GM12873 (cell line): Measurements from ENCODE around the gene BBX.

Source experiments
- TF ChIP-seq, protein P1 (sequence below): IDR thresholded peaks from 2 replicates; pipeline ENCODE4 v1.5.1; 2012; ENCODE audit warnings: low read depth, mild to moderate bottlenecking, moderate library complexity, low read length, control low read depth; ENCODE audit not compliant: insufficient read depth; ENCODE audit errors: missing control alignments

BBX gene

DNA sequence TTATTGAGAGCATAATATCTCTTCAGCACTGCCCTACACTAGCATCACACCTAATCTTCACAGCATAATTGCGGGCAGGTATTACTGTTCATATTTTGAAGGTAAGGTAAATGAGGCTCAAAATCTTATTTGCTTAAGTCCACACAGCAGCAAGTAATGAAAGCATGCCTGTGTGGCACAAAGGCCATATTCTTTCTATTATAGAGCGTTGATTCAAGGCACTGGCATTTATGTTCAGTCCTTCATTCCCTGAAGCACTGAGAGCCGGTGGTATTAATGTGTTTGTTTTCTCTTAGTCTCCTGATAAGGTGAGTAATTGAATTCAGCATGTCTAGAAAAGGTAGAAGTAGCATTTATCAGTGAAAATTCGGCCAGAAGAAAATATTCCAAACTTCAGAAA, 231.2 kb downstream of the BBX start:
- TF ChIP-seq, protein P1, sequence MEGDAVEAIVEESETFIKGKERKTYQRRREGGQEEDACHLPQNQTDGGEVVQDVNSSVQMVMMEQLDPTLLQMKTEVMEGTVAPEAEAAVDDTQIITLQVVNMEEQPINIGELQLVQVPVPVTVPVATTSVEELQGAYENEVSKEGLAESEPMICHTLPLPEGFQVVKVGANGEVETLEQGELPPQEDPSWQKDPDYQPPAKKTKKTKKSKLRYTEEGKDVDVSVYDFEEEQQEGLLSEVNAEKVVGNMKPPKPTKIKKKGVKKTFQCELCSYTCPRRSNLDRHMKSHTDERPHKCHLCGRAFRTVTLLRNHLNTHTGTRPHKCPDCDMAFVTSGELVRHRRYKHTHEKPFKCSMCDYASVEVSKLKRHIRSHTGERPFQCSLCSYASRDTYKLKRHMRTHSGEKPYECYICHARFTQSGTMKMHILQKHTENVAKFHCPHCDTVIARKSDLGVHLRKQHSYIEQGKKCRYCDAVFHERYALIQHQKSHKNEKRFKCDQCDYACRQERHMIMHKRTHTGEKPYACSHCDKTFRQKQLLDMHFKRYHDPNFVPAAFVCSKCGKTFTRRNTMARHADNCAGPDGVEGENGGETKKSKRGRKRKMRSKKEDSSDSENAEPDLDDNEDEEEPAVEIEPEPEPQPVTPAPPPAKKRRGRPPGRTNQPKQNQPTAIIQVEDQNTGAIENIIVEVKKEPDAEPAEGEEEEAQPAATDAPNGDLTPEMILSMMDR = no peak

DNA sequence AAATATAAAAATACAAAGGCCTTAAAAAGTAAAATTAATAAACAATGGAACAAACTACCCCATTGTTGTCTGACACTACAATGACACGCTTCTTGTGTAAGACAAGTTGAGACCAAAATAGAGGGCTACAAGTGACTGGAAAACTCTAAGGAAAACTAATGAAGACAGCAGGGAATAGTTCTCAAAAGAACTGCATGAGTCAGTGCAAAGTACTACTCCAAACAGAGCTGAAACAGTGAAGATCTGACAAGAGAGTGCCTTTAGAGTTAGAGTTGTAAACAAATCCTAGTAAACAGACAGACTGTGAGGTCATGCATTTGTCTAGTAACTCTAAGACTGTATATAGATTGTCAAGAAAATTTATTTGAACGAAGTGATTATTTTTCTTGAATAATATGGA, 233.9 kb downstream of the BBX start:
- TF ChIP-seq, protein P1 = no peak

DNA sequence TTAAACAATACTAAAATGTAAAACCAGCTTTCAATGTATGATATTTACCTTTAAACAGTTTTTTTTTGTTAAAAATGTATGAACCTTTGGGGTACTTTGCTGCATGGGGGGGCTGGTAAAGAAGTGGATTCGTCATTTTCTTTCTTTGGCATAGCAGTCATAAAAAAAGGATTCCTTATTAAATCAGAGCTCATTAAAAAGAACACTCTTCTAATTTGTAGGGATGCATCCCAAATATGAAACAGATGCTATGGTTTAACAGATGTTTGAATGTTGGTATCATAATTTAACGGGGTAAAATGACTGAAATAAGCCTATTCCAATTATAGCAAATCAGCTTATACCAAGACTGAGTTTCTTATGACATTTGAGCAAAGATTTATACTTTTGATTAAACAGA, 234.4 kb downstream of the BBX start:
- TF ChIP-seq, protein P1 = no peak

DNA sequence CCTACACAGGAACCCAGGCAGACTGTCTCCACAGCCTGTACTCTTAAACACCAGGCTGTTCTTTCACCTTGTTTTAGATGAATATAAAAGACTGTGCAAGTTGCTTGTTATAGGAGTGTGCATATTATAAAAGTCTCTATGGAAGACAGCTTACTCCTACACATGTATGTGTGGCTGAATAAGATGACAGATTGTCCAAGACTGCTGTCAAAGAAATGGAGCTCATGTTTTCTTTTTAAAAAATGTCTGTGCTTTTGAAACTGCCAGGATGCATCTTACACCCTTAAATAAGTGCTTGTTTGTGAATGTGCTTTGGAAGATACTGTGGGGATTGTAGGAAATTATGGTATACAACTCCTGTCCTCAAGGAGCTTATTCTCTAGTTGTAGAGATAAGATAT, 237.4 kb downstream of the BBX start:
- TF ChIP-seq, protein P1 = no peak

DNA sequence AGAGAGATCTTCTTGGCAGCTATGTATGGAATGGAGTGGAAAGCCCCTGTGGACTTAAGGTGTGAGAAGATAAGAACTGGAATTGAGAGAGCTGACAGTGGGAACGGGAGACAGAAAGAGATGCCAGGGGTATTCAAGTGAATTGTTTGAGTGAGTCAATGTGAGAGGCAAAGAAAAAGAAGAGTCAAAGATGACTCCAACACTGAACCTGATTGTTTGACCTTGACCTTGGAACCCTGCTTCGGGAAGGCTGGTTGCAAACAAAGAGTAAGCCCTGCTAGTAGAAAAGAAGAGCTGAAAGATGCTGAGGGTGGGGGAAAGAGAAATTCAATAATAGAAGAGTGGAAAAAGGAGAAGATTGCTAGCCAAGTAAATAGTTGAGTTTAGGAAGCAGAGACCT, 238.6 kb downstream of the BBX start:
- TF ChIP-seq, protein P1 = no peak

DNA sequence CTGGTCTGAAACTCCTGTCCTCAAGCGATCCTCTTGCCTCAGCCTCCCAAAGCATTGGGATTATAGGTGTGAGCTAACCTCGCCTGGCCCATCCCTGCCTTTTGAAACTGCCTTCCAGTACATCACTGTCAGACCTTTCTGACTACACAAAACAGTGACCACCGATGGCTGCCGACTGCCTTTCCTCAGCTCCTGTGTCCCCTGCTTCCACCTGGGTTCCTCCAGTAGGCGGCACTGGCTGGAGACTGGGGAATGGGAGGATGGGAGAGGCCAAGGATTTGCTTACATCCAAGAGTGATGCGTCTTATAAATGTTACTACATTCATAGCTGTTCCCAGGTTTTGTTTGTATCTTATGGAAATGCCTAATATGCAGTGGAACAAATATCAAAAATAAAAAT, 242.8 kb downstream of the BBX start:
- TF ChIP-seq, protein P1 = no peak

DNA sequence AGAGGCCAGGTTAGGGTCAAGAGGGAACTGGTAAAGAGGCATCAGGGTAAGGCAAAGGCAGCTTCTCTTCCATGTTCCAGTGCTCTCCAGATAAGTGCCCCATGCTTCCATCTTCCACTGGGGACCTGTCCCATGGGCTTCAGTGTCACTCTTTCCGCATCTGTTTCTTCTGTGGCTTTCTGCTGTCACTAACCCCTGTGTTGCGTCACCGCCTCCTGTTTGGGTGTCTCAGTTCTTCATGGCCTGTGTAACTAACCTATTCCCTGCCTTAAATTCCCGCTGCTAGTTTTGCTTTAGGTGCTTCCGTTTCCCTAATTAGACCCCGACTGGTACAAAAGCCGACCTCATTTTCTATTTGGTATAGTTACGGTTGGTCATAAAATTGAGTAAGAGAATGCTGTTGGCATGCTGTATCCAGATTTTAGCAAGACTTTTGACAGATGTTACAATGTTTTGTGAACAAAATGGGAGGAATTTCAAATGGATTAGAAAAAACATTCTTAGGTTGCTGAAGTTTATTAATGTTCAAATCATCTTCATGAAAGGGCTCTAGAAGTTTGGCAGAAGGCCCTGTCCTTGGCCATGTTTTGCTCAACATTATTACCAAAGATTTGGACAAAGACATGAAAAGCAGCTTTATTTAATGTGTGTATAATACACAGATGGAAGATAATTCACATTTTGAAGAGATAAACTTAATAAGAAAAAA, 245.3 kb downstream of the BBX start:
- TF ChIP-seq, protein P1 = no peak
